Nephron (organoid): ENCODE data around the gene RNF151.

ENCODE experiments used
- H3K27ac Mint-ChIP-seq, 3 experiments: 2 replicates each; pipeline ENCODE4 v1.8.0; 2020; ENCODE audit warnings: mixed read lengths in 3 of 3, mild to moderate bottlenecking in 2 of 3, moderate library complexity in 1 of 3
- H3K27me3 Mint-ChIP-seq: 2 replicates; pipeline ENCODE4 v1.8.0; 2021; ENCODE audit warnings: low read depth, mild to moderate bottlenecking, moderate library complexity, mixed read lengths
- H3K36me3 Mint-ChIP-seq: 2 replicates; pipeline ENCODE4 v1.8.0; 2020; ENCODE audit warnings: low read depth, mixed read lengths
- H3K4me1 Mint-ChIP-seq: 2 replicates; pipeline ENCODE4 v1.8.0; 2020; ENCODE audit warnings: mixed read lengths
- H3K4me3 Mint-ChIP-seq, 3 experiments: 2 replicates each; pipeline ENCODE4 v1.8.0; 2020; ENCODE audit warnings: mild to moderate bottlenecking in 3 of 3, mixed read lengths in 3 of 3, moderate library complexity in 2 of 3
- H3K9me3 Mint-ChIP-seq: 2 replicates; pipeline ENCODE4 v1.8.0; 2020; ENCODE audit warnings: mixed read lengths
- CTCF ChIP-seq, 3 experiments: fragments of 200-600 bp; sonication (generic); IDR thresholded peaks; one replicate each; pipeline ENCODE4 v1.5.0; 2021; ENCODE audit warnings: antibody characterized with exemption in 3 of 3; ENCODE audit not compliant: unreplicated experiment in 3 of 3

RNF151 gene

DNA sequence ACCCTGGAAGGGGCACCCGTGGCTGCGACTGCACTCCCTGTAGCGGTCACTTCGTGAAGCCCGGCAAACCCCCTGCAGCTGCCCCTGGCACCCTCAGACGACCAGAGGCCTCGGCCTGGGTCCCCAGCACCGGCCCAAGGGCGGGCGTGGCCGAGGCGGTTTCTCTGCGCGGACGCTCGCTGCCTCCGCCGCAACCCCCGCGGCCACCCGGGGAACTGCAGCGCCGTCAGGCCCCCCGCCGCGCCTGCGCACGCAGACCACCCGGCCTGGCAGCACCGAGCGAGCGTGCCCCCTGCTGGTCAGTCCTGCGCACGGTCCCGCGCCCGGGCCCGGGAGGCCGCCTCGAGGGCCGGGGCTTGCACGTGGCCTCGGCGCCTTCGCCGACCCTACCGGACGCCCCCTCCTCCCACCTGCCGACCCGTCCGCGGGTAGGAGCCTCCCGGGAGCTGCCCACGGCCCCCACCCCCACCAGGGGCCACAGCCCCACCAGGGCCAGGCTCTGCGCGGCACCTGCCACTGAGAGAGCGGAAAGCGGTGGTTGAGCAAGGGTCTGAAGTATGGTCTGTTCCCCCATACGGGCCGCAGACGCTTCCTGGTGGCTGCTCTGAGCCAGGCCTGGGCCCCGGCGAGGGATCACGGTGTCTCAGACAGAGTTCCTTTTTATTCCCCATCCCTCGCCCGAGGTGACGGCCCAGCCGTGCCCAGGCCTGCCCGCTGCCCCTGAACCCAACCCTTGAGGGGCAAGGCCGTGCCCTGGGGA is 36.9 kb upstream of the RNF151 start:
- Mint-ChIP-seq H3K27ac (no peak overlapping the region), H3K4me3 (peak overlapping the region in 1 of 3 experiments; percentile 67), H3K4me1 (no peaks in the 10 kb centered on the region), H3K36me3 (no peaks in the 10 kb centered on the region), H3K9me3 (no peaks in the 10 kb centered on the region), H3K27me3 (peaks cover 6% of the 10 kb centered on the region)
- peak; percentile 98 to 100 (median 99) for TF ChIP-seq CTCF (IDR thresholded peaks at IDR 0.05; ENCODE audit: unreplicated experiment in 3 of 3)

- Mint-ChIP-seq H3K27ac (peak overlapping the region in 1 of 3 experiments; percentile 46), H3K4me3 (peak overlapping the region; percentile 50 to 63 (median 51)), H3K27me3 (peaks cover 3% of the 10 kb centered on the region), H3K36me3 (no peaks in the 10 kb centered on the region), H3K9me3 (no peaks in the 10 kb centered on the region), H3K4me1 (no peaks in the 10 kb centered on the region)
- no peak for TF ChIP-seq CTCF (IDR thresholded peaks at IDR 0.05; ENCODE audit: unreplicated experiment in 3 of 3)
These were observed 36.3 kb upstream of the RNF151 start for GRCh38 chr16:1930338-1930720.

DNA sequence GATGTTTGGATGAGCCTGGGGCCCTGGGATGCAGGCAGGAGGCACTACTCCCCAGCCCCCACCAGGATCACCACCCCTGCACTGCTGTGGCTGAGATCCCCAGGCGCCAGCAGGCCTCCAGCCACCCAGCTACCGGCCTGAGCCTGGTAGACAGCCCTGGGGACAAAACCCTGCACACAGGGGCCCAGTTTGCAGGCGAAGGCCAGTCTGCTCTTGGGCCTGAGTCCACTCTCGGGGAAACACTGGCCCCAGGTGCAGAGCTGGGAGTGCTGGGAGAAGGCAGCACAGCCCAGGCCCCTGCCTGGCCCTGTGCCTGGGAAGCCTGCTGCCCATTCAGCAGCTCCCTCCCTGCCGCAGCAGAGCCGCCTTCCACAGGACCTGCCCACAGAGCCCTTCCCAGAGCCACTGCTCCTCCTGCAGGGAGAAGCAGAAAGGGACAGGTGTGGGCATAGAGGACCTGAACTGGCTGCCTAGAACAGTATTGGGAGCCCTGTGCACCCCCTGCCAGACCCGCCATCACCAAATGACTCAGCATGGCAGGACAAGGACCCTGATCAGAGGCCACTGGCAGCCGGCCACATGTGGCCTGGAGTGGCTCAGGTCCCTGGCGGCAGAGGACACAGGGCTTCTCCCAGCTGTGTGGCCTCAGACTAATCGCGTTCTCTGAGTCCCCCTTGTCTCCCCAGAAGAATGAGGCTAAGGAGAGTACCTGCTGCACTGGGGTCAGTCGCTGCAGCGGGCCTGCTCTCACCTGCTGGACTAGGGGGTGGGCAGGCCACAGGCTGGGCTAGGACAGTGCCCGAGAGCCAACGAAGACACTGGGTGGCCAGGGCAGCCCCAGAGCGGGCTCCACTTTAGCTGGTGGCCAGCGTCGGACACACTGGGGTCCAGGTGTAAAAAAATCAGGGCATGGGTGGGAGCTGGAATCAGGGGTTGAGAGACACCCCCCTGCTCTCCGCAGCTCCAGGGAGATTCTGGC is 34.3 kb upstream of the RNF151 start:
- peaks cover 6% of the 10 kb centered on the region for H3K36me3 Mint-ChIP-seq
- H3K4me1 Mint-ChIP-seq, result no peaks in the 10 kb centered on the region
- TF ChIP-seq CTCF (IDR thresholded peaks at IDR 0.05; ENCODE audit: unreplicated experiment in 3 of 3), result peak in 2 of 3 experiments; percentile 0 to 34
- no peak overlapping the region for H3K4me3 Mint-ChIP-seq
- H3K27ac Mint-ChIP-seq, result no peak overlapping the region
- no peaks in the 10 kb centered on the region for H3K27me3 Mint-ChIP-seq
- H3K9me3 Mint-ChIP-seq, result no peaks in the 10 kb centered on the region

GRCh38 chr16:1933097-1933661 is 33.5 kb upstream of the RNF151 start:
- H3K9me3 Mint-ChIP-seq, result no peaks in the 10 kb centered on the region
- TF ChIP-seq CTCF (IDR thresholded peaks at IDR 0.05; ENCODE audit: unreplicated experiment in 3 of 3), result no peak
- no peaks in the 10 kb centered on the region for H3K27me3 Mint-ChIP-seq
- no peak overlapping the region for H3K4me3 Mint-ChIP-seq
- no peaks in the 10 kb centered on the region for H3K4me1 Mint-ChIP-seq
- H3K27ac Mint-ChIP-seq, result peak overlapping the region in 1 of 3 experiments; percentile 40
- H3K36me3 Mint-ChIP-seq, result peaks cover 9% of the 10 kb centered on the region

DNA sequence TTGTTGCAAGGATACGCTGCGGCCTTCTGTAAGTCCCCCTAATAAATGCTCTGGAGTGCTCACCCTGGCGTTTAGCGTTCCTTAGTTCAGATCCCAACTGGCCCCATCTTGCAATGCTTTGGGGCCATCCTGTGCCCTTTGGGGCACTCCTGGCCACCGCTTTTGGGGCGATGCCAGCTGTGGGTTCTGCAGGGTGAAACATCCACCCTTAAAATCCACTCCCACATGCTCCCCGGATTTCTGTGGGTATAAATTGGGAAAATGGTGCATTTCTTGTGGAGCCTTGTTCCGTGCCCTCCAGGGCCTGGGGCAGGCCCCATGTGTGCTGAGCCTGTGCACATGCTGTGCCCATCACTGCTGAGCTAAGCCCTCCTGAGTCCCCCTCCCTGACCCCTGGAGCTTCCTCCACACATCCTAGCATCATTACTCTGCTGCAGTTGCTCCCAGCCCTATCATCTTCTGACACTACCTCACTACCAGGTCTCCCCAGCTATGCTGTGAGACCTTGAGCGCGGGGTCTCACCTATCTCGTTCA is 29.6 kb upstream of the RNF151 start:
- Mint-ChIP-seq H3K4me3 (no peak overlapping the region), H3K9me3 (no peaks in the 10 kb centered on the region), H3K27me3 (no peaks in the 10 kb centered on the region), H3K27ac (no peak overlapping the region), H3K36me3 (peaks cover 13% of the 10 kb centered on the region), H3K4me1 (peaks cover 6% of the 10 kb centered on the region)
- no peak for TF ChIP-seq CTCF (IDR thresholded peaks at IDR 0.05; ENCODE audit: unreplicated experiment in 3 of 3)
